Measurements from ENCODE around the gene OR1F1. TPM values are rescaled to one million over a fixed set of nuclear protein-coding genes. Genes with fewer than 3 reads are reported as not detected.
"Not testable (repeated sequence)": the region's sequence is repeated elsewhere in the genome, so short reads cannot be mapped to it uniquely, and the experiment has no call there.

The OR1F1 gene
- total RNA-seq, result not detected

GRCh38 chr16:3187798-3188674 lies at the start of gene OR1F1:
TSS of gene OR1F1 (plus strand) at chr16:3188204.
- 2 to 7% methylated on average over 42 to 51 of the region's 51 CpGs for WGBS, 2 donors
- DNase-seq (no peak), ATAC-seq (peak; percentile 22)
- no peaks in the 10 kb centered on the region for H3K9me3 ChIP-seq
- TF ChIP-seq, protein P1, sequence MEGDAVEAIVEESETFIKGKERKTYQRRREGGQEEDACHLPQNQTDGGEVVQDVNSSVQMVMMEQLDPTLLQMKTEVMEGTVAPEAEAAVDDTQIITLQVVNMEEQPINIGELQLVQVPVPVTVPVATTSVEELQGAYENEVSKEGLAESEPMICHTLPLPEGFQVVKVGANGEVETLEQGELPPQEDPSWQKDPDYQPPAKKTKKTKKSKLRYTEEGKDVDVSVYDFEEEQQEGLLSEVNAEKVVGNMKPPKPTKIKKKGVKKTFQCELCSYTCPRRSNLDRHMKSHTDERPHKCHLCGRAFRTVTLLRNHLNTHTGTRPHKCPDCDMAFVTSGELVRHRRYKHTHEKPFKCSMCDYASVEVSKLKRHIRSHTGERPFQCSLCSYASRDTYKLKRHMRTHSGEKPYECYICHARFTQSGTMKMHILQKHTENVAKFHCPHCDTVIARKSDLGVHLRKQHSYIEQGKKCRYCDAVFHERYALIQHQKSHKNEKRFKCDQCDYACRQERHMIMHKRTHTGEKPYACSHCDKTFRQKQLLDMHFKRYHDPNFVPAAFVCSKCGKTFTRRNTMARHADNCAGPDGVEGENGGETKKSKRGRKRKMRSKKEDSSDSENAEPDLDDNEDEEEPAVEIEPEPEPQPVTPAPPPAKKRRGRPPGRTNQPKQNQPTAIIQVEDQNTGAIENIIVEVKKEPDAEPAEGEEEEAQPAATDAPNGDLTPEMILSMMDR (IDR thresholded peaks at IDR 0.05), result no peak
- no peak for TF ChIP-seq POLR2A (IDR thresholded peaks at IDR 0.05)
- no peak within 1 kb of the TSS for H3K27ac ChIP-seq
- H3K4me3 ChIP-seq, result no peak within 1 kb of the TSS
- intact Hi-C loops (cut with DNase I), result no loop called here
- H3K4me1 ChIP-seq, result peaks cover 24% of the 10 kb centered on the region
- H3K36me3 ChIP-seq (replicated peaks in 1 of 2; ENCODE audit: insufficient read depth in 1 of 2, low read depth in 2 of 2), result no peaks in the 10 kb centered on the region
- peaks cover 4 to 62% of the 10 kb centered on the region in 2 donors for H3K27me3 ChIP-seq

DNA sequence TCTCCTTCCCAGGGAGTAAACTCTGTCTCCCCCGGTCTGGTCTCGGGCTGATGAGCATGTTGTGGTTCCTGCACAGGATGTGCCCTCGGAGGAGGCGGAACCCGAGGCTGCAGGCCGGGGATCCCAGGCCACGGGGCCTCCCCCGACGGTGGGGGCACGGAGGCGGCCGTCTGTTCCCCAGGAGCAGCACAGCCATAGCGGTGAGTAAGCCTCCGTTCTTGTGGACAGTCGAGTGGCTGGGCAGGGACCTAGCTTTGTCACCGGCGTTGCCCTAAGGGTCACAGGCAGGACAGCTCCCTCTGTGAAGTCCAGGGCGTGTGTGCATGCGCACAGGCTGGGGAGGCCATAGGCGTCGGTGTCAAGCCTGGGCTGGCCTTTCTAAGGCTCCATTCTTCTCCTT lies 49.7 kb upstream of the OR1F1 start:
- no peak overlapping the region for H3K27ac ChIP-seq
- 81% methylated on average over 21 of the region's 21 CpGs; no CpG with 5 or more reads in 1 of the 2 donors for WGBS, 2 donors
- no peaks in the 10 kb centered on the region for H3K27me3 ChIP-seq
- TF ChIP-seq, protein P1 (IDR thresholded peaks at IDR 0.05), result no peak
- no peak for TF ChIP-seq POLR2A (IDR thresholded peaks at IDR 0.05)
- no peak for ATAC-seq
- H3K36me3 ChIP-seq (replicated peaks in 1 of 2; ENCODE audit: insufficient read depth in 1 of 2, low read depth in 2 of 2), result peaks cover 0 to 14% of the 10 kb centered on the region in 2 donors
- no peak overlapping the region for H3K4me3 ChIP-seq
- H3K9me3 ChIP-seq, result no peaks in the 10 kb centered on the region
- peaks cover 24% of the 10 kb centered on the region for H3K4me1 ChIP-seq
- no peak for DNase-seq
- intact Hi-C loops (cut with DNase I), result no loop called here

DNA sequence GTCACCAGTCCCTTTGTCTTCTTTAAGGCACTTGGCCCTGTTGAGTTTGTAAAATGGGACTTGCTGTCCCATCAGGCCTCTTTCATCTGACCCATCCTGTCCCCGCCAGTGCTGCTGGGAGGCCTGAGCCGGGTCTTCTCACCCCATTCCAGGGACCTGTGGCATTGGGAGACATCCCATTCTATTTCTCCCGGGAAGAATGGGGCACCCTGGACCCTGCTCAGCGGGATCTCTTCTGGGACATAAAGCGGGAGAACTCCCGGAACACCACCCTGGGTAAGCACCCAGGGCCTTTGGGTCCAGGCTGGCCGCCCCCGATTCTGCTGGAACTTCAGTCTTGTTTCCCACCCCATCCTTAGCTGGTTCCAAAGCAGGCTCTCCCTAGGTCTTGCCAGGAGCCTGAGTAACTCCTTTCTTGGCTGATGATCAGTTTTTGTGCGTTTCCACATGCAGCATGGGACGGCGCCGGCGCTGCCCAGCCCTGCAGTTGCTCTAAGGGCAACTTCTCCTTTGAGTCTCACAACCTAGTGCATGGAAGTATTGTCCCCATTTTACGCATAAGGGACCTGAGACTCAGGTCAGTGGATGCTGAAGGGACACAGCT lies 49.1 kb upstream of the OR1F1 start:
- peaks cover 20% of the 10 kb centered on the region for H3K4me1 ChIP-seq
- DNase-seq, result no peak
- H3K9me3 ChIP-seq, result no peaks in the 10 kb centered on the region
- WGBS, 2 donors, result 87 to 93% methylated on average over 13 to 14 of the region's 14 CpGs
- no peaks in the 10 kb centered on the region for H3K27me3 ChIP-seq
- no peak for ATAC-seq
- H3K36me3 ChIP-seq (replicated peaks in 1 of 2; ENCODE audit: insufficient read depth in 1 of 2, low read depth in 2 of 2), result peaks cover 0 to 14% of the 10 kb centered on the region in 2 donors
- intact Hi-C loops (cut with DNase I), result no loop called here
- TF ChIP-seq POLR2A (IDR thresholded peaks at IDR 0.05), result no peak
- TF ChIP-seq, protein P1 (IDR thresholded peaks at IDR 0.05), result no peak
- H3K4me3 ChIP-seq, result no peak overlapping the region
- H3K27ac ChIP-seq, result no peak overlapping the region

GRCh38 chr16:3139561-3139960 lies 48.4 kb upstream of the OR1F1 start:
- H3K27me3 ChIP-seq; H3K27ac ChIP-seq; ATAC-seq; H3K4me3 ChIP-seq; H3K9me3 ChIP-seq; DNase-seq; intact Hi-C loops (cut with DNase I): not testable (repeated sequence)
- H3K36me3 ChIP-seq (replicated peaks in 1 of 2; ENCODE audit: insufficient read depth in 1 of 2, low read depth in 2 of 2), result peaks cover 0 to 14% of the 10 kb centered on the region in 2 donors
- peaks cover 18% of the 10 kb centered on the region for H3K4me1 ChIP-seq
- WGBS, 2 donors, result 82 to 84% methylated on average over 9 of the region's 9 CpGs

DNA sequence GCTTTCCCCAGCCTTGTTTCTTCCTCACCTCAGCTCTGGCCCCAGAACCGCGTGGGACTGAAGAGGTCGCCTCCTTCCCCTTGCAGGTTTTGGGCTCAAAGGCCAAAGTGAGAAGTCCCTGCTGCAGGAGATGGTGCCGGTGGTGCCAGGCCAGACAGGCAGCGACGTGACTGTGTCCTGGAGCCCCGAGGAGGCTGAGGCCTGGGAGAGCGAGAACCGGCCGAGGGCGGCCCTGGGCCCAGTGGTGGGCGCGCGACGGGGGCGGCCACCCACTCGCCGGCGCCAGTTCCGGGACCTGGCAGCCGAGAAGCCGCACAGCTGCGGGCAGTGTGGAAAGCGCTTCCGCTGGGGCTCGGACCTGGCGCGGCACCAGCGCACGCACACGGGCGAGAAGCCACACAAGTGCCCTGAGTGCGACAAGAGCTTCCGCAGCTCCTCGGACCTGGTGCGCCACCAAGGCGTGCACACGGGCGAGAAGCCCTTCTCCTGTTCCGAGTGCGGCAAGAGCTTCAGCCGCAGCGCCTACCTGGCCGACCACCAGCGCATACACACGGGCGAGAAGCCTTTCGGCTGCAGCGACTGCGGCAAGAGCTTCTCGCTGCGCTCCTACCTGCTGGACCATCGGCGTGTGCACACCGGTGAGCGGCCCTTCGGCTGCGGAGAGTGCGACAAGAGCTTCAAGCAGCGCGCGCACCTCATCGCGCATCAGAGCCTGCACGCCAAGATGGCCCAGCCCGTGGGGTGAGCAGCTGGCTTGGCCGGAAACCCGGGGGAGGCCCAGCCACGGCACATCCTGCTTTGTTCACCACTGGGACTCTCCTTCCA lies 47.2 kb upstream of the OR1F1 start:
- Histone ChIP-seq H3K27me3 (no peaks in the 10 kb centered on the region), H3K36me3 (replicated peaks in 1 of 2; ENCODE audit: insufficient read depth in 1 of 2, low read depth in 2 of 2) (peaks cover 0 to 14% of the 10 kb centered on the region in 2 donors), H3K27ac (no peak overlapping the region), H3K4me1 (peaks cover 13% of the 10 kb centered on the region), H3K4me3 (no peak overlapping the region), H3K9me3 (no peaks in the 10 kb centered on the region)
- DNase-seq, result no peak
- no peak for ATAC-seq
- intact Hi-C loops (cut with DNase I), result no loop called here
- WGBS, 2 donors, result 93 to 95% methylated on average over 32 to 56 of the region's 69 CpGs
- TF ChIP-seq POLR2A (IDR thresholded peaks at IDR 0.05), result no peak
- TF ChIP-seq, protein P1 (IDR thresholded peaks at IDR 0.05), result no peak
